Measurements from ENCODE around the gene EXOC3.

The EXOC3 gene

DNA sequence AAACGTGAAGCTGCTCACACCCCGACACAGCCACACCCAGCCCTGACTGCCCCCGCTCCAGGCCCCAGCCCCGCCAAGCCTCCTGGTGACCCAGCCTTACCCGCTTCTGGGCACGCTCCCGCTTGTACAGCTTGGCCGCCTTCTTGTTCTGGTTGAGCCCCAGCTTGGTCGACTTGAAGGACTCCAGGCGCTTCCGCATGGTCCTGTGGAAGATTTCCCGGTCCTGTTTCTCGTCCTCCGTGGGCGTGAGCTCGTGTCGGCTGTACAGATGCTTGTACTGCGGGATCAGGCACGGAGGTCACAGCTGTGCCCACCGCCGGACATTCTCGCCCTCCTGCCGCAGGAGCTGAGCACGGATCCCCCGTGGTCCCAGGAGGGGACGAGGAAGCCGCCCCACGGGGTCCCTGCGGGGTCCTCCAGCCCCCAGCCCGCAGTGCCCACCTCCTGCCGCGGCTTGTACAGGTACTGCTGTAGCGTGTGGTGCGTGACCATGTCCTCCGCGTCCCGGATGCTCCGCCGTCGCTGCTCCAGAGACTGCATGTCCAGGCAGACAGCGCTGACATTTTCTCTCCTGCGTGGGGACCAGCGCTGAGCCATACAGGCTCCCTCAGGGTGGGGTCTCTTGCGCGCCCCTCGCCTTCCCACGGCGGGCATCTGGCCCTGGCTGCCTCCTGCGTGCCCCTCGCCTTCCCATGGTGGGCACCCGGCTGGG lies 33.3 kb downstream of the EXOC3 start:
- H3K4me3 ChIP-seq (ENCODE audit: low read length) = no peak overlapping the region
- DNase-seq (ENCODE audit: low read depth) = no peak
- TF ChIP-seq, protein P1, sequence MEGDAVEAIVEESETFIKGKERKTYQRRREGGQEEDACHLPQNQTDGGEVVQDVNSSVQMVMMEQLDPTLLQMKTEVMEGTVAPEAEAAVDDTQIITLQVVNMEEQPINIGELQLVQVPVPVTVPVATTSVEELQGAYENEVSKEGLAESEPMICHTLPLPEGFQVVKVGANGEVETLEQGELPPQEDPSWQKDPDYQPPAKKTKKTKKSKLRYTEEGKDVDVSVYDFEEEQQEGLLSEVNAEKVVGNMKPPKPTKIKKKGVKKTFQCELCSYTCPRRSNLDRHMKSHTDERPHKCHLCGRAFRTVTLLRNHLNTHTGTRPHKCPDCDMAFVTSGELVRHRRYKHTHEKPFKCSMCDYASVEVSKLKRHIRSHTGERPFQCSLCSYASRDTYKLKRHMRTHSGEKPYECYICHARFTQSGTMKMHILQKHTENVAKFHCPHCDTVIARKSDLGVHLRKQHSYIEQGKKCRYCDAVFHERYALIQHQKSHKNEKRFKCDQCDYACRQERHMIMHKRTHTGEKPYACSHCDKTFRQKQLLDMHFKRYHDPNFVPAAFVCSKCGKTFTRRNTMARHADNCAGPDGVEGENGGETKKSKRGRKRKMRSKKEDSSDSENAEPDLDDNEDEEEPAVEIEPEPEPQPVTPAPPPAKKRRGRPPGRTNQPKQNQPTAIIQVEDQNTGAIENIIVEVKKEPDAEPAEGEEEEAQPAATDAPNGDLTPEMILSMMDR (conservative IDR thresholded peaks at IDR 0.05; ENCODE audit: low read depth, low read length) = no peak

GRCh38 chr5:476814-477175 lies 33.8 kb downstream of the EXOC3 start:
- no peak for DNase-seq (ENCODE audit: low read depth)
- TF ChIP-seq, protein P1 (conservative IDR thresholded peaks at IDR 0.05; ENCODE audit: low read depth, low read length) = no peak
- no peak overlapping the region for H3K4me3 ChIP-seq (ENCODE audit: low read length)

DNA sequence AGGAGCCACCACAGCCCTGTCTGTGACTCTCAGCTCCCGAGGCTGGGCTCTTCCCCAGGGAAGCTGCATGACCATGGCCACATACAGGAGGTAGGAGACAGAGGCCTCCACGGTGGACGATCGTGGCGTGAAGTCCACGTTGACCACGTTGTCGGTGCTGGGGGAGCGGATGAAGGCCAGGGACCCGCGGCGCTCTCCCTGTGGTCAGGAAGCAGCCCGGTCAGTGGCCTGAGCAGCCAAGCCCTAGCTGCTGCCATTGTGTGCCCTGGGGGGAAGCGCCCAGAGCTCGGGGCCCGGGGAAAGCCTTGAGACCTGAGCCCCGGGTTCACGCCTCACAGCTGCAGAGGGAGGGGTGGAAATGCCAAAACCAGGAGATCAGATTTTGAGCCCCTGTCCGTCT lies 34.3 kb downstream of the EXOC3 start:
- DNase-seq (ENCODE audit: low read depth) = no peak
- TF ChIP-seq, protein P1 (conservative IDR thresholded peaks at IDR 0.05; ENCODE audit: low read depth, low read length) = no peak
- H3K4me3 ChIP-seq (ENCODE audit: low read length) = no peak overlapping the region

GRCh38 chr5:477871-478270 lies 34.9 kb downstream of the EXOC3 start:
- TF ChIP-seq, protein P1 (conservative IDR thresholded peaks at IDR 0.05; ENCODE audit: low read depth, low read length) = no peak
- no peak for DNase-seq (ENCODE audit: low read depth)
- H3K4me3 ChIP-seq (ENCODE audit: low read length) = no peak overlapping the region

DNA sequence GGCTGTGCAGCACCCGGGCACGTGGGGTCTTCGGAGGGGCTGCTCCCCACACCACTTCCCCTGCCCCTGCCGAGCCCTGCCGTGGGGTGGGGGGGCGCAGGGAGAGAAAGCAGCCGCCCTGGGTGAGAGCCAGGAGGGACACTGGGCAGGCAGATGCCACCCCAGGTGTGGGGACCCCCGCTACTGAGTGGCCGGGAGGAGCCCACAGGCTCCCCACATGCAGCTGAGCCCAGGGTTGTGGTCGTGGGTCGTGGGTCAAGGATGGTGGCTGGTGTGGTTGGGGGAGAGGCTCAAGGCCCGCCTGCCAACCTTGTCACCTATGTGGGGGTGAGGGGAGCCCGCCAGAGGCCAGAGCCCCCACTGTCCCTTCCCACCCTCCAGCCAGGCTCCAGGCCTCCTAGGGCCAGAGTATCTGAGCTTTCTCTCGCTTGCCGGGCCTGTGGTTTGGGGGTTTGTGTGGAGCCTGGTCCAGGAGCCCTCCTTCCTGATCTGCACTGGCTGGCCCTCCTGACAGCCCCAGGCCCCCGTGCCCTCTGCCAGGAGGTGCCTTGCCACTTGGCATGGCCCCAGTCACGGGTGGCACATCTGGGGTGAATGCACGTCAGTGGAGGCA lies 35.5 kb downstream of the EXOC3 start:
- TF ChIP-seq, protein P1 (conservative IDR thresholded peaks at IDR 0.05; ENCODE audit: low read depth, low read length) = no peak
- DNase-seq (ENCODE audit: low read depth) = no peak
- no peak overlapping the region for H3K4me3 ChIP-seq (ENCODE audit: low read length)

GRCh38 chr5:478982-479535 lies 36.1 kb downstream of the EXOC3 start:
- no peak for DNase-seq (ENCODE audit: low read depth)
- no peak overlapping the region for H3K4me3 ChIP-seq (ENCODE audit: low read length)
- TF ChIP-seq, protein P1 (conservative IDR thresholded peaks at IDR 0.05; ENCODE audit: low read depth, low read length) = no peak

All from retinal pigment epithelial cell (primary cell).